H9 (cell line): Measurements from ENCODE around the gene SAMD14. TPM values are rescaled to one million over a fixed set of nuclear protein-coding genes. Genes with fewer than 3 reads are reported as not detected.

Experiments
- DNase-seq: peaks from one replicate; pipeline ENCODE4 v3.0.0-alpha.2; 2017
- H2AFZ ChIP-seq: one replicate; pipeline ENCODE4 v1.6.1; 2013; ENCODE audit warnings: mild to moderate bottlenecking, low read length, control low read depth, moderate library complexity
- H2AK5ac ChIP-seq: 2 replicates; pipeline ENCODE4 v1.6.1; 2013; ENCODE audit warnings: low read length, control low read depth, mixed read lengths; ENCODE audit not compliant: insufficient read length
- H2BK120ac ChIP-seq: one replicate; pipeline ENCODE4 v1.6.1; 2013; ENCODE audit warnings: low read depth, mild to moderate bottlenecking, low read length, control low read depth, inconsistent platforms; ENCODE audit not compliant: poor library complexity, severe bottlenecking
- H2BK12ac ChIP-seq: 2 replicates; pipeline ENCODE4 v1.6.1; 2013; ENCODE audit warnings: low read length, control low read depth, mixed read lengths, low read depth; ENCODE audit not compliant: insufficient read length
- H2BK15ac ChIP-seq: 2 replicates; pipeline ENCODE4 v1.6.1; 2013; ENCODE audit warnings: low read depth, low read length, control low read depth
- H2BK20ac ChIP-seq: one replicate; pipeline ENCODE4 v1.6.1; 2013; ENCODE audit warnings: low read depth, mild to moderate bottlenecking, low read length, control low read depth, inconsistent platforms; ENCODE audit not compliant: poor library complexity, severe bottlenecking
- H2BK5ac ChIP-seq: 2 replicates; pipeline ENCODE4 v1.6.1; 2013; ENCODE audit warnings: low read length, control low read depth, mixed read lengths; ENCODE audit not compliant: insufficient read length
- H3K14ac ChIP-seq: 2 replicates; pipeline ENCODE4 v1.6.1; 2013; ENCODE audit warnings: low read length, control low read depth; ENCODE audit not compliant: insufficient read depth
- H3K18ac ChIP-seq: 2 replicates; pipeline ENCODE4 v1.6.1; 2013; ENCODE audit warnings: low read depth, mild to moderate bottlenecking, mixed read lengths, low read length, control low read depth; ENCODE audit not compliant: insufficient read length
- H3K23ac ChIP-seq: 2 replicates; pipeline ENCODE4 v1.6.1; 2013; ENCODE audit warnings: low read length, control low read depth, mixed read lengths, low read depth; ENCODE audit not compliant: insufficient read length
- H3K23me2 ChIP-seq: 2 replicates; pipeline ENCODE4 v1.6.1; 2013; ENCODE audit warnings: low read depth, mild to moderate bottlenecking, mixed read lengths, low read length, control low read depth; ENCODE audit not compliant: insufficient read length, poor library complexity, severe bottlenecking
- H3K27ac ChIP-seq: 2 replicates; pipeline ENCODE4 v1.5.1; 2013; ENCODE audit warnings: low read length, control low read depth, mixed read lengths, low read depth; ENCODE audit not compliant: insufficient read length
- H3K27me3 ChIP-seq: 2 replicates; pipeline ENCODE4 v1.6.1; 2013; ENCODE audit warnings: low read length, control low read depth, inconsistent platforms; ENCODE audit not compliant: insufficient read depth
- H3K4ac ChIP-seq: 2 replicates; pipeline ENCODE4 v1.6.1; 2013; ENCODE audit warnings: low read depth, mild to moderate bottlenecking, control low read depth, inconsistent platforms, low read length, moderate library complexity
- H3K4me1 ChIP-seq: 2 replicates; pipeline ENCODE4 v1.6.1; 2013; ENCODE audit warnings: low read length, control low read depth, inconsistent platforms; ENCODE audit not compliant: insufficient read depth
- H3K4me2 ChIP-seq: 2 replicates; pipeline ENCODE4 v1.6.1; 2013; ENCODE audit warnings: low read length, control low read depth, mixed read lengths; ENCODE audit not compliant: insufficient read length, insufficient read depth
- H3K56ac ChIP-seq: 2 replicates; pipeline ENCODE4 v1.6.1; 2013; ENCODE audit warnings: low read depth, mild to moderate bottlenecking, mixed read lengths, low read length, control low read depth; ENCODE audit not compliant: insufficient read length
- H3K79me1 ChIP-seq: 2 replicates; pipeline ENCODE4 v1.6.1; 2013; ENCODE audit warnings: low read depth, mild to moderate bottlenecking, moderate library complexity, low read length, control low read depth, inconsistent platforms; ENCODE audit not compliant: insufficient read depth, poor library complexity, severe bottlenecking
- H3K79me2 ChIP-seq: 2 replicates; pipeline ENCODE4 v1.6.1; 2013; ENCODE audit warnings: low read length, control low read depth, inconsistent platforms; ENCODE audit not compliant: insufficient read depth
- H3K9ac ChIP-seq: 2 replicates; pipeline ENCODE4 v1.6.1; 2013; ENCODE audit warnings: low read length, control low read depth, mixed read lengths; ENCODE audit not compliant: insufficient read length; ENCODE audit errors: extremely low read depth
- H3K9me3 ChIP-seq: one replicate; pipeline ENCODE4 v1.6.1; 2013; ENCODE audit warnings: low read depth, low read length, inconsistent platforms; ENCODE audit not compliant: control insufficient read depth
- H3T11ph ChIP-seq: one replicate; pipeline ENCODE4 v1.6.1; 2013; ENCODE audit warnings: mild to moderate bottlenecking, low read length, control low read depth, inconsistent platforms
- H4K20me1 ChIP-seq: one replicate; pipeline ENCODE4 v1.6.1; 2013; ENCODE audit not compliant: control insufficient read depth, insufficient read length, insufficient read depth
- H4K5ac ChIP-seq: 2 replicates; pipeline ENCODE4 v1.6.1; 2013; ENCODE audit warnings: low read depth, mild to moderate bottlenecking, mixed read lengths, low read length, control low read depth; ENCODE audit not compliant: insufficient read length
- H4K8ac ChIP-seq: replicated peaks from 2 replicates; pipeline ENCODE4 v1.6.1; 2013; ENCODE audit warnings: low read length, control low read depth, mixed read lengths, low read depth; ENCODE audit not compliant: insufficient read length
- H4K91ac ChIP-seq: 2 replicates; pipeline ENCODE4 v1.6.1; 2013; ENCODE audit warnings: low read depth, mild to moderate bottlenecking, moderate library complexity, mixed read lengths, low read length, control low read depth; ENCODE audit not compliant: insufficient read length
- H3K27ac Mint-ChIP-seq, 3 experiments: 2 replicates in 2 of 3; 3 replicates in 1 of 3; pipeline ENCODE4 v1.8.0; 2020 to 2021; ENCODE audit warnings: mixed read lengths in 3 of 3, mild to moderate bottlenecking in 1 of 3, moderate library complexity in 1 of 3
- H3K27me3 Mint-ChIP-seq: 2 replicates; pipeline ENCODE4 v1.8.0; 2021; ENCODE audit warnings: low read depth, mild to moderate bottlenecking, moderate library complexity, mixed read lengths
- H3K36me3 Mint-ChIP-seq, 3 experiments: 2 replicates in 2 of 3; 3 replicates in 1 of 3; pipeline ENCODE4 v1.8.0; 2020 to 2021; ENCODE audit warnings: low read depth in 3 of 3, mixed read lengths in 3 of 3; ENCODE audit not compliant: insufficient read depth in 1 of 3
- H3K4me1 Mint-ChIP-seq, 2 experiments: 2 replicates each; pipeline ENCODE4 v1.8.0; 2020; ENCODE audit warnings: mixed read lengths in 2 of 2
- H3K4me3 Mint-ChIP-seq, 2 experiments: 2 replicates in 1 of 2; 3 replicates in 1 of 2; pipeline ENCODE4 v1.8.0; 2020 to 2021; ENCODE audit warnings: mild to moderate bottlenecking in 2 of 2, mixed read lengths in 2 of 2, moderate library complexity in 1 of 2
- H3K9me3 Mint-ChIP-seq, 2 experiments: 2 replicates in 1 of 2; 3 replicates in 1 of 2; pipeline ENCODE4 v1.8.0; 2020; ENCODE audit warnings: mild to moderate bottlenecking in 2 of 2, mixed read lengths in 2 of 2, moderate library complexity in 1 of 2
- CTCF ChIP-seq: fragments of 200-600 bp; sonication (generic); conservative IDR thresholded peaks from 3 replicates; pipeline ENCODE4 v1.8.0; 2021; ENCODE audit warnings: antibody characterized with exemption, mild to moderate bottlenecking
- WGBS: extraction: QIAGEN DNeasy Blood & Tissue Kit; methylation state at CpG from one replicate; pipeline ENCODE4 v1.1.7; 2013; ENCODE audit warnings: missing lambda C conversion rate, low lambda C conversion rate, mixed read lengths; ENCODE audit not compliant: insufficient read length; ENCODE audit errors: extremely low coverage; 5-methylcytosine and 5-hydroxymethylcytosine counted together
- total RNA-seq: library from RNA; stranded (reverse); gene quantifications from 2 replicates; pipeline ENCODE4 v1.2.1, GENCODE V29; 2021

Gene SAMD14
- total RNA-seq, 1 experiment from 2014 or later: 5.9 TPM

GRCh38 chr17:50099003-50099402 lies 31.0 kb downstream of the SAMD14 start:
- no CpG with 5 or more reads among the region's 5 CpGs for WGBS
- no peak overlapping the region for H3K9ac ChIP-seq
- peaks cover 32 to 36% of the 10 kb centered on the region in 2 experiments for H3K4me1 Mint-ChIP-seq
- H2AK5ac ChIP-seq: no peak overlapping the region
- H3K9me3 ChIP-seq: no peaks in the 10 kb centered on the region
- H3K14ac ChIP-seq: no peak overlapping the region
- H3K18ac ChIP-seq: no peak overlapping the region
- H3K23ac ChIP-seq: no peak overlapping the region
- no peak overlapping the region for H3K4me2 ChIP-seq
- H3K27ac ChIP-seq: no peak overlapping the region
- no peak overlapping the region; a peak in 1 of 7 replicates for H3K27ac Mint-ChIP-seq
- H3K4me3 Mint-ChIP-seq: no peak overlapping the region
- no peaks in the 10 kb centered on the region for H3K27me3 ChIP-seq
- H2AFZ ChIP-seq: no peak overlapping the region
- H3K56ac ChIP-seq: no peak overlapping the region
- no peaks in the 10 kb centered on the region for H3K79me1 ChIP-seq
- no peaks in the 10 kb centered on the region for H3K79me2 ChIP-seq
- no peaks in the 10 kb centered on the region for H4K20me1 ChIP-seq
- H3K36me3 Mint-ChIP-seq: peaks cover 0 to 8% (median 0%) of the 10 kb centered on the region in 3 experiments; a peak in 4 of 7 replicates
- H3K23me2 ChIP-seq: peaks cover 12% of the 10 kb centered on the region
- H3K9me3 Mint-ChIP-seq: no peaks in the 10 kb centered on the region
- H2BK20ac ChIP-seq: no peak overlapping the region
- H4K8ac ChIP-seq: no peak overlapping the region
- no peak overlapping the region for H2BK15ac ChIP-seq
- no peak overlapping the region for H2BK12ac ChIP-seq
- DNase-seq: no peak
- no peak overlapping the region for H4K91ac ChIP-seq
- no peak overlapping the region for H3T11ph ChIP-seq
- TF ChIP-seq CTCF: no peak
- no peak overlapping the region for H2BK120ac ChIP-seq
- H3K4me1 ChIP-seq: no peaks in the 10 kb centered on the region; the same call in 1 of the 2 replicates
- no peaks in the 10 kb centered on the region for H3K27me3 Mint-ChIP-seq
- no peak overlapping the region for H4K5ac ChIP-seq
- no peak overlapping the region for H2BK5ac ChIP-seq
- H3K4ac ChIP-seq: no peak overlapping the region
